ENCODE results near the gene RGS8.

Gene RGS8, protein sequence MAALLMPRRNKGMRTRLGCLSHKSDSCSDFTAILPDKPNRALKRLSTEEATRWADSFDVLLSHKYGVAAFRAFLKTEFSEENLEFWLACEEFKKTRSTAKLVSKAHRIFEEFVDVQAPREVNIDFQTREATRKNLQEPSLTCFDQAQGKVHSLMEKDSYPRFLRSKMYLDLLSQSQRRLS

DNA sequence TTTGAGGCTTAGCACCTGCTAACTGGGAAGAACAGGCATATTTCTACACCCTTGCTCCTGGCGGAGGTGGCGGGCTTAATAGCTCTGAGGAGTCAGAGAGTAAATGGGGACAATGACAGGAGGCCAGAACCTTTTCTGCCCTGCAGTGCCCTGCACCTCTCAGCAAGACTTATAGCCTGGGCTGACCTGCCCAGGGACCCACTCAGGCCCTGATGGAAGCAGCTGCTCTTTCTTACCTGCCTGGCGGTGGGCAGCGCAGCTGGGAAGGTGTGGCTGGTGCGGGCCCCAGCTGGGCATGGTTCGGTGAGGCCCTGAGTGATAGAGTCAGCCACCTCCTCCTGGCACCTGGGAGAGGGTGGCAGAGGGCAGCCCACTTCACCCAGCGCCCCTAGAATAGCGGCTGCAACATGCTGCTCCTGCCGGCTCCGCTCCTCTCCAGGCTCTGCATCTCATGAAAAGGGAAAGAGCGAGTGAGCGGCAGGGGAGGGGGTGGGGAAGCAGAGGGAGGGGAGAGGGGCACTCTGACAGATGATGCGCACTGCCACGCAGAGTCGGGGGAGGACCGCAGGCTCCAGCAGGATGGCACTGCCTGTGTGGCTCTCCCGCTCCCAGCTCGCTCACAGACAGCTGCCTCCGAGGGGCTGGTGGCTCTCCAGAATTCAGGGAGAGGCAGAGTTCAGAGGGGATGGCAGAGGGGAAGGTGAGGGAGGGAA, at the start of gene RGS8:
Gene RGS8 (minus strand): TSS at position 472 of the 713 bp plus-strand sequence. CDS start 14,938 bp downstream, outside the sequence.
- no peak for DNase-seq

DNA sequence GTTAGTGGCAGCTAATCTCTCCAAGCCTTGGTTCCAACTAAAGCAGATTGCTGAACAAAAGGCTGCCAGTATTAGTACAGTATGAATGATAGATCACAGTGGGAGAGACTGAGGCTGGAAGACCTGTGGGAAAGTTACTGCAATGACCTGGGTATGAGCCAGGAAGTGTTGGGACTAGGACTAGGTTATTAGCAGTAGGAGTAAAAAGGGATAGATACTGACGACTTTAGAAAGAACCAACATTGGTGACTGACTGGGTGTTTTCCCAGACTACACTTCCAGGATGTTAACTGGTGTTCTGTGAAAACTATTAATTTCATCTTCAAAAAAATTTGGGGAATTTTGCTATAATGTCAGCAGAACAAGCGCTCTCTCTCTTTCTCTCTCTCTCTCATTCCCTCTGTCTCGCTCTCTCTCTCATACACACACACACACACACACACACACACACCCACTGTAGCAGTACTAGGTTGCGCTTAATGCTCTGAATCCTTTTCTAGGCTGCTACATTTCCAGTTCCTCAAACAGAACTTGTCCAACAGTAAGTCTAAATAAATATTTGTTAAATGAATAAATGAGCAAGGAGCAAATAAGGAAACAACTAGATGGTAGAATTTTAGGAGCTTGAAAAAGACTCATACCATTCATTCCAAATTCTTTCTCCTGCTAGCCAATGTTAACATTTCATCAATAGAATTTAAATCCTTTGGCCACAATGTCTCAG, 47.6 kb upstream of the RGS8 start:
- DNase-seq: no peak

GRCh38 chr1:182726912-182727311, 42.5 kb upstream of the RGS8 start:
- no peak for DNase-seq

DNA sequence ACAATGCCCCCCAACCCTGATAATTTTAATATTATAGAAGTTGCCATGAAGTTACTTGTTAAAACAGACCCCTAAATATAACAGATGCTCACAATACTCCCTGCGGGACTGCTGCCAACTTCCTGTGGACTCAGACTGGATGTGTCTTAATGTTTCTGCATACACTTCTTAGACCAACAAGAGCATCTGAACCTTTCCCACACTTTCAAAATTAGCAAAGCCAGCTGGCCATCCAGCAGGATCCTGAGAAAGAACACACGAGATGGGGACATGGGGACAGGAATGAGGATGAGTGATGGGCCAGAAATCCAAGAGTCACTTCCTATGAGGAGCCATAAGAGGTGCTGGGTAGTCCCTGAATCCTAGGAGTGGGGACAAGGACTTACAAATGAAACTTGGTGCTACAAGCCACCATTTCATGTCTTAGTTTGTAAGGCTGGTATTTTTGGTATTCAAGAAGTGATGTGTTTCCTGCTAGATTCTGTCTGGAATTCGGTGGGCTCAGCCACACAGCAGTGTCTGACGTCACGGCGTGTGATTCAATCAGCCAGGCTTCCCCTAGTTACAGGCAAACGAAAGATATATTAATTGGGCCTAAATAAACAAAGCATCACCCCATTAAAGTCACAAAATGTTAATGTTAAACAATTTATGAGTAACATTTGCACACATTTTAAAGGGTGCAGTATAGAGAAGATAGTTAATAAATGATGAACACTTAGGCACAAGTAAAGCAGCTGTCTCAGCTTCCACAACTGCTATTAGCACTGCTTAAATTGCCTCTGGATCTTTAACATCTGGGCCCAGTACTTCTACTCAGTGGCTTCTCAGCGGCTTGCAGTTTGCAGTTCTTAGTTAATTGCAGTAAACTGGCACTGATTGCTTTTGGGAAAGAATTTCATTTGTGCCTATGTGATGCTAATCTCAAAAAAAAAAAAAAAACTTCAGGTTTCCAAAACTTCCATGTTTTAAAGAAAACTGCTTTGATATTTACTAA, 41.2 kb upstream of the RGS8 start:
- DNase-seq: no peak

- no peak for DNase-seq
Observed at GRCh38 chr1:182724215-182724614, 39.8 kb upstream of the RGS8 start.

- DNase-seq: no peak
Observed at GRCh38 chr1:182723200-182723599, 38.8 kb upstream of the RGS8 start.

DNA sequence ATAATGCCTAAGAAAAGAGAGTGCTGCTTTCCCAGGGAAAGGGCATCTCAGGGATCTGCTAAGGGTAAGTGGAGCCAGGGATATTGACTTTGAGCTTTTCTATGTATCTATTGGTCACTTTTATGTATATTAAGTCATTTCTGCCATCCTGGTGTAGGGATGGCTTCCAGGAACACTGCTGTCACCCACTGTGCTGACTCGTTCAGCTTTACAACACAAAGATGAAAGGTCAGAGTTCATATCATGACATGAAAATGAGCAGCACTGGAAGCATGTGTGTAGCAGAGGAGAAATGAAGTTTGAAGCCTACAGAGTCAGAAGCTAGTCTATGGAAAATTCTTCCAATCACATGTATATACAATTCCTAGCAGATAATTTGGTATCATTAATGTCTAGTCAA, 37.1 kb upstream of the RGS8 start:
- no peak for DNase-seq

DNA sequence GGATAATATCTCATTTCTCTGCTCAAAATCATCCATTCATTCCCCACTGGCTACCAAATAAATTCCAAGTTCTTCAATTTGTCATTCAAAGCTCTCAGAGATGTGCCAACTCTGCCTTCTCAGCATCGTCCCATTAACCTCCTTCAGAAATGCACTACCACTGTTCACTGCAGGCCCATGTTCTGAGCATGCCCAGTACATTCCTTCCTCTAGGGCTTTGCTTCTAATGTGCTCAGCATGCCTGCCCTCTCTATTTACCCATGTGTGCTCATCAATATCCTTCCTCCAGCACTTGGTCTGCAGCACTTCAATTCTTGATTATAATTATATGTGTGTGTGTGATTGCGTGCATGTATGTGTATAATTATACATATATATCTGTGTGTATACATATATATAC, 36.1 kb upstream of the RGS8 start:
- no peak for DNase-seq

DNA sequence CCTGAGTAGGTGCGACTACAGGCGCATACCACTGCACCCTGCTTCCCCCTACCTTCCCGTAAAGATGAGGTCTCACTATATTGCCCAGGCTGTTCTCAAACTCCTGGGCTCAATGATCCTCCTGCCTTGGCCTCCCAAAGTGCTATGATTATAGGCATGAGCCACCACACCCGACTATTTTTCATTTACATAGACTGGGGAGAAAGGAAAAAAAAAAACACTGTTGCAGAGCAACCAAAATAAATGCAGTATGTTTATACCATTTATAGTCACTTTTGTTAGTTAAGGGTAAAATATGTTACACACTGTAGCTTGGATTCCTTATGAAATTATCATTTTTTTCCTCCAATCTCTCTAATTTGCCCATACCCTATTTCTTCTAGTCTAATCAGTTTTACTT, 35.2 kb upstream of the RGS8 start:
- no peak for DNase-seq

- DNase-seq: no peak
Observed at GRCh38 chr1:182718311-182718710, 33.9 kb upstream of the RGS8 start.

GRCh38 chr1:182716740-182717720, 32.6 kb upstream of the RGS8 start:
- DNase-seq: no peak

GRCh38 chr1:182715531-182715930, 31.1 kb upstream of the RGS8 start:
- DNase-seq: no peak

- no peak for DNase-seq
Observed at GRCh38 chr1:182714546-182714945, 30.2 kb upstream of the RGS8 start.

GRCh38 chr1:182713939-182714338, 29.6 kb upstream of the RGS8 start:
- no peak for DNase-seq

DNA sequence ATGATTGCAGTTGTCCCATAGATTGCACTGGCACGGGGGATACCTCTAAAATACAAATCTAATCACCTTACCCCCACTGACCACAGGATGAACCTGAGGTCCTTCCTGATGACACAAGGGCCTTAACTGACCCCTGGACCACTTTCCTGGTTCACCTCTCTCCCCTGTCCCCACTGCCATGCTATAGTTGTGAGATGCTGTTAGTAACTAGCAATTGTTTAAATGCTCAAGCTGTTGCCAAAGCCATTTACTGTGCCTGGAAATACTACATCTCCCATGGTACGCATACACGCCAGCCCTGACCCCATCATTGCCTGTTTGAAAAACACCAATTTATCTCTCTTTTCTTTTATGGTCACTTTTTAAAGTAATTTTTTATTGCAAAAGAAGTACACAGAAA, 29.1 kb upstream of the RGS8 start:
- DNase-seq: no peak

DNA sequence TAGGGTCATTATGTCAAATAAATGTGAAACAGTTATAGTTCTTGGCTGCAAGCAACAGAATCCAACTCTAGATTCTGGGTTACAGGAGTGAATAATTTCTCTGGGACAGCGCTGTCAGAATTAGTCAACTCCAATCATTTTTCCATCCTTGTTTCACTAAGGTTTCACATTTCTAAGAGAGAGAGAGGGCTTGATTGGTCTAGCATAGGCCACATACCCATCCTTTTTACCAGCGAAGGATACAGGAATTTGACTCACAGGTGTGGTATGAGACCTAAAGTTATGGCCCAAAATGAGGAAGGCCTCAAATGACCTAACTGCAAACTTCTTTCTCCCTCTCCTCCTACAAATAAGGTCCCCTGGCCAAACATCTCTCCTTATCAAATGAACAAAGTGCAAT, 25.5 kb upstream of the RGS8 start:
- DNase-seq: no peak

DNA sequence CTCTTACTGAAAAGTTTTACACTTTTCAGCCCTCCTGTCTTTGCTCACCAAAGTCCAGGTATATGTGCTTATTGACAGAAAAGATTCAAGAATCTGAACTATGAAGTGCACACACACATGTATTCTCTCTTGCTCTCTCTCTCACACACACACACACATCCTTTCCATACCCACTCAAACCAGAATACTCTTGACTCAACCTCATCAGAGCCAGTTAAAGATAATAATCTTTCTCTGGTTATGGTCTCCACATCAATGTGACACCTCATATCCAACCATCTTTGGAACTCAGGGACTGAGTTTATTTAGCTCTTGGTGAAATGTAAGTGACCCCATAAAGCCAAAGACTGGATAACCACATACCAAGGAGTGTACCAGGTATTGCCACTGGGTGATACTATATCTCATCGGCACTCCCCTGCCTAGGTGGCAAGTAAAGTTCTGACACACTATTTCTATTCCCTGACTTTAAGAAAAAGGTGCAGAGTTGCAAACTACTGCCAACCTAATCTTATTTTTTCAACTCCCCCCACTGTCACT, 24.9 kb upstream of the RGS8 start:
- no peak for DNase-seq

GRCh38 chr1:182707122-182707521, 22.7 kb upstream of the RGS8 start:
- no peak for DNase-seq

DNA sequence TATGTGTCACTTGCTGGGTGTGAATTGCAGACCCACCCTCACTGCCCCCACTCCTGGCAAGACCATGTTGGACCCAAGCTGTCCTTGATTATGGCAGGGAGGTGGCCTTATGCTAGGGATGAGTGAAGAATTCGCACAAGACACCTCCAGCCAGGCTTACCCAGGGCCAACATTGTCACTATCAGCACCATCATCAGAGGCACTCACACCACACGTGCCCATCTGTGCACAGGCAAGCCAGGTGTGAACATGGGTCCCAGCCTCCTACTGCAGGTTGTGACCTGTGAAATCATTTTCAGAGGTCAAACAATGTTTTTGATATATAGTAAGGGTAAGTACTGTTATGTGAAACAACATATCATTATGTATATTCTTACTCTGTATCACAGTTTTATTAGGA, 20.3 kb upstream of the RGS8 start:
- no peak for DNase-seq

- no peak for DNase-seq
Observed at GRCh38 chr1:182703539-182703938, 19.2 kb upstream of the RGS8 start.

DNA sequence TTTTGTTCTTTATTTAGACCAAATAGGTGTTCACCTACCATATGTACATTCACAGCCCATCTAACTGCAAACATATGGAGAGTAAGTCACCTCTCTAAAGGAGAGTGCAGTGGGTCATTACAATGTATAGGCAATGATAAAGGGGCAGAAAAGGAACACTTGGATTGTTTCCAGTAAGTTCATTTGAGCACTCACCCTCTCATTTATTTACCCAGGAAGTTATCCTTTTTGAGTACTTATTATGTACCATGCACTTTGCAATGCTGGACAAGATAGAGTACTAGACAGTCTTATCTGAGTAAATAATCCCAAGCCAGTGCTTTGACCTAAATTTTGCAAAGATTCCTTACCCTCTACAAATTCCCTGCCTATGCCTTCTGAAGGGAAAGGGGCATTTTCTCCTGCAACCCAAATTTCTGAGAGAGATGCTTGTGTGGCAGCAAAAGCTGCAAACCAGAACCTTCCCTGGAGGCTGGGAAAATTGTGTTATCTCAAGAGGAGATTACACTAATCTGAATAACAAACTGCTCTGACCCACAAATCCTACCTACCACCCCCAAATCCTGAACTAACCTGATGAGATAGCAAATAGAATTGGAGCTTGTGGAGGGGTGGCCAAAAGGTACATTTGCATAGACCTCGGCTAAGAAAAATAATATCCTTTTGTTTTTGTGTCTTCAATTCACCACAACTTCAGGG, 18.6 kb upstream of the RGS8 start:
- DNase-seq: no peak
